Lower leg skin (tissue), 4 donors: Measurements from ENCODE around the gene ZNF280D. TPM values are rescaled to one million over a fixed set of nuclear protein-coding genes. Genes with fewer than 3 reads are reported as not detected.

ENCODE experiments used
- DNase-seq, 2 donors: peaks; one replicate each; pipeline ENCODE4 v3.0.0-alpha.2; 2019; ENCODE audit warnings: low spot score in 2 of 2
- H3K4me3 ChIP-seq: fragments of 200-600 bp; sonication (generic); 2 replicates; pipeline ENCODE4 v1.5.1; 2017; ENCODE audit warnings: mild to moderate bottlenecking, low read depth; ENCODE audit not compliant: poor library complexity, severe bottlenecking
- CTCF ChIP-seq, 3 donors: fragments of 450-650 bp; IDR thresholded peaks; one replicate each; pipeline ENCODE4 v1.5.1; 2016; ENCODE audit warnings: antibody characterized with exemption in 3 of 3, mild to moderate bottlenecking in 3 of 3, moderate library complexity in 2 of 3
- POLR2A ChIP-seq, 2 donors: fragments of 450-650 bp; IDR thresholded peaks; one replicate each; pipeline ENCODE4 v1.6.1; 2016 to 2017; ENCODE audit warnings: antibody characterized with exemption in 2 of 2, mild to moderate bottlenecking in 1 of 2, moderate library complexity in 1 of 2
- WGBS, 2 donors: methylation state at CpG; one replicate each; pipeline ENCODE4 v1.1.5; 2018; 5-methylcytosine and 5-hydroxymethylcytosine counted together
- intact Hi-C: fragments of 100-400 bp; cut with DNase I; formaldehyde crosslinking; loops from one replicate; pipeline ENCODE4 v1.15.0; 2023; ENCODE audit warnings: low total_unique reads
- total RNA-seq, 4 donors: library from RNA; depleted of rRNA; stranded (reverse); fragments of >200 nt; gene quantifications; one replicate each; pipeline ENCODE4 v1.1.0, GENCODE V29; 2016

Gene ZNF280D
- total RNA-seq, 4 donors from 2014 or later = 22.8 to 30.8 (median 25.9) TPM

DNA sequence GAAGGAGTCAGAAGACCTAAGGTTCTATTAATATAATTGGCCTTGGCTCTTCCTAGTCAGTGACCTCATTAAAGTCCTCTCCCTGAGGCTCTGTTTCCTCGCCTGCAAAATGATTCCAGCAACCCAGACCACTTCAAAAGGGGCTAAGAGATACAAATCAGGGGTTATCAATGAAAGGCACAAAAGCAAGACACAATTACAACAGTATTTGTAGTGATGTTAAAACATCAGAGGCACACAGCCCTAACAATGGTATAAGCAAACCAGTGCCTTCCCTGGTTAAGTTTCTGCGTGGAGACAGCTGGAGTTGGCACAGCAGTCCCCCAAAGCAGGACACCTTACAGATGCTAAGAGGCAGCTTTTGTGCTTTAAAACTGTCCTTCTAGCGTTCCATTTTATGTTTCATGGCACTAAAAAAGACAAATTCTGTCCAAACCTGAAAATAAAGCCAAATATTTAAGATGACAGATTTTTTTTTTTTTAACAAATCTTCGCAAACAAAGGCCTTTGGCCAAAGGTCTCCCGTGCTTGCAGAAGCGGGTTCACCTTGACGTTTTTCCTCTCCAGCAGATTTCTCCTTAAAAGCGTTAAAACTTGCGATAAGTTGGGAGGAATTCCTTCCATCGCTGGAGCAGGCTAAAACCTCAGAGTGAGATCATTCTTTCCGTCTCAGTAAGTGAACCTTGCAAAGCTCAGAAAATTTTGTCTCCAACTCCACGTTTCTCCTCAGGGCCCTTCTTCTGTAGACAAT lies 999 bp downstream of the ZNF280D start:
- H3K4me3 ChIP-seq = peak overlapping the region; percentile 34
- DNase-seq = no peak
- TF ChIP-seq POLR2A (IDR thresholded peaks at IDR 0.05) (no peak), CTCF (IDR thresholded peaks at IDR 0.05) (no peak)
- intact Hi-C loops = no loop called here
- 3 to 5% methylated on average over 12 of the region's 12 CpGs for WGBS, 2 donors

DNA sequence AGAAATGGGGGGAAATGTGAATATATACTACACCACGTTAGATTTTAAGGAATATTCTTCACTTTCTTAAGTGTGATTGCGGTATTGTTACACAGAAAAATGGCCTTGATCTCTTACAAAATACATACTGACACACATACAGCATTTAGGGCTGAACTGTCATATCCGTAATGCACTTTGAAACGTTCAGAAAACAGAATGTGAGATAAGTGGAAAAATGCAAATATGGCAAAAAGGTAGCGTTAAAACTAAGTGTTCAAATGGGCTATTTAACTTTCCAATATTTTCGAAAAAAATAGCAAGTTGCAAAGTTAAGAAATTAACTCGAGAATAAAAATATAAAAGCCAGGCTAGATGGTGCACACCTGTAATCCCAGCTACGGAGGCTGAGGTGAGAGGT lies 1.8 kb downstream of the ZNF280D start:
- TF ChIP-seq CTCF (IDR thresholded peaks at IDR 0.05) = no peak
- TF ChIP-seq POLR2A (IDR thresholded peaks at IDR 0.05) = no peak
- H3K4me3 ChIP-seq = no peak overlapping the region
- intact Hi-C loops = no loop called here
- WGBS, 2 donors = 63 to 73% methylated on average over 8 of the region's 8 CpGs
- no peak for DNase-seq

GRCh38 chr15:56729561-56729960 lies 3.7 kb downstream of the ZNF280D start:
- 51 to 54% methylated on average over 2 of the region's 2 CpGs for whole genome bisulfite sequencing, 2 donors

GRCh38 chr15:56725386-56725785 lies 7.9 kb downstream of the ZNF280D start:
- TF ChIP-seq POLR2A (IDR thresholded peaks at IDR 0.05) (no peak), CTCF (IDR thresholded peaks at IDR 0.05) (no peak)
- no peak overlapping the region for H3K4me3 ChIP-seq
- intact Hi-C loops = no loop called here
- 58 to 69% methylated on average over 1 of the region's 1 CpG for WGBS, 2 donors
- no peak for DNase-seq

More at GRCh38 chr15:56729561-56729960, 3.7 kb downstream of the ZNF280D start:
- DNase-seq = no peak
- intact Hi-C loops = no loop called here
- no peak overlapping the region for H3K4me3 ChIP-seq
- TF ChIP-seq POLR2A (IDR thresholded peaks at IDR 0.05) = no peak
- TF ChIP-seq CTCF (IDR thresholded peaks at IDR 0.05) = no peak

GRCh38 chr15:56724232-56724631 lies 9.1 kb downstream of the ZNF280D start:
- DNase-seq = no peak
- 69 to 77% methylated on average over 3 of the region's 3 CpGs for WGBS, 2 donors
- TF ChIP-seq POLR2A (IDR thresholded peaks at IDR 0.05) (no peak), CTCF (IDR thresholded peaks at IDR 0.05) (no peak)
- intact Hi-C loops = no loop called here
- H3K4me3 ChIP-seq = no peak overlapping the region

GRCh38 chr15:56723787-56724186 lies 9.5 kb downstream of the ZNF280D start:
- H3K4me3 ChIP-seq = no peak overlapping the region
- no peak for TF ChIP-seq CTCF (IDR thresholded peaks at IDR 0.05)
- TF ChIP-seq POLR2A (IDR thresholded peaks at IDR 0.05) = no peak

More at GRCh38 chr15:56723787-56724186, 9.5 kb downstream of the ZNF280D start:
- 94% methylated on average over 4 of the region's 4 CpGs for WGBS, 2 donors
- intact Hi-C loops = no loop called here
- no peak for DNase-seq
